PFSK-1 (cell line): ENCODE measurements around the gene SDF2.

Experiments
- POLR2AphosphoS5 ChIP-seq: IDR thresholded peaks from 2 replicates; pipeline ENCODE4 v1.6.1; 2012; ENCODE audit warnings: low read depth, mild to moderate bottlenecking, control low read depth, low read length, moderate library complexity
- SIN3A ChIP-seq: IDR thresholded peaks from 2 replicates; pipeline ENCODE4 v1.6.1; 2012; ENCODE audit warnings: mild to moderate bottlenecking, low read length, moderate library complexity, borderline replicate concordance; ENCODE audit not compliant: insufficient read depth
- TAF1 ChIP-seq: IDR thresholded peaks from 2 replicates; pipeline ENCODE4 v1.6.1; 2012; ENCODE audit warnings: low read length, control low read depth, borderline replicate concordance; ENCODE audit not compliant: insufficient read depth
- TF ChIP-seq, protein P1 (sequence below), 2 experiments: IDR thresholded peaks; 2 replicates each; pipeline versions ENCODE4 v1.6.1 to v1.8.0; 2011 to 2012; ENCODE audit warnings: low read depth in 2 of 2, low read length in 2 of 2, control low read depth in 1 of 2, inconsistent platforms in 1 of 2, mild to moderate bottlenecking in 1 of 2, moderate library complexity in 1 of 2; ENCODE audit not compliant: insufficient read depth in 1 of 2

DNA sequence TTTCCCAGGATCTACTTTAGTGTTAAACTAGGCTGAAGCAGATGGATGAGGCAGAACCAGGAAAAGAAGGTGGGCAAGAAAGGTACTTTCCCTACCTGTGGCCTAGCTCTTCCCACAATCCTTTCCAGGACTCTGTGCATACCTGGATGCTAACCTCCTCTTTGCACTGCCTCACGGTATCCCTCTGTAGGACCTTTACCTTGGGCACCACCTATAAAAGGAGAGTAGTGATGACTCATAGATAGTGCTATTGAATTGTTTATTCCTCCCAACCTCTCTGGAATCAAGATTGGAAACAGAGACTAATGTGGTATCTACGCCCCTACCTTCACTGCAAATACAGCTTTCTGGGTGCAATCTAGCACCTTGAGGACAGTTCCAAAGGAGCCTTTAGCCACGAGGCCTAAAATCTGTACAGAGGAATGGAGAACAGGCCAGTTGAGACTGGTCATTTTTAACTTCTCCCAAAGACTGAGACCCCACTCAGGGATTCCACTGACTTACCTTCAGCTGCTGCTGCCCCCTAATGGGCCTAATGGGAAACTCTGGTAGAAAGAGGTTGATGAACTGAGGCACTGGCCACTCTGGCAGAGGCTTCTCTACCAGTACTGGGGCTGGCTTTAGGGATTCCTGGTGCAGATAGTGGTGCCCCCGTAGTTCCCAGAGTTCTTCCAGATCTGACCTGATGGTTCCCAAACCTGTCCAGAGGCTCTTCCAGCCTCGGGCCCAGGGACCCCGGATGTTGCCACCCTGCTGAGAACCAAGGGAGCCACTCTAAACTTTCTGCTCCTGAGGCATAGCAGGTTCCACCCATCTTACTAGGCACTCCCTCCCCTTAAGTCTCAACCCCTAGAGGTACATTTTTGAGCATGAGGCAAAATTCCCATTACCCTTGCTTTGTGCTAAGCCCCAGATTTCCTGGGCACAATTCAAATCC, 48.5 kb downstream of the SDF2 start:
- no peak for TF ChIP-seq TAF1
- no peak for TF ChIP-seq POLR2AphosphoS5
- no peak for TF ChIP-seq SIN3A
- TF ChIP-seq, protein P1, sequence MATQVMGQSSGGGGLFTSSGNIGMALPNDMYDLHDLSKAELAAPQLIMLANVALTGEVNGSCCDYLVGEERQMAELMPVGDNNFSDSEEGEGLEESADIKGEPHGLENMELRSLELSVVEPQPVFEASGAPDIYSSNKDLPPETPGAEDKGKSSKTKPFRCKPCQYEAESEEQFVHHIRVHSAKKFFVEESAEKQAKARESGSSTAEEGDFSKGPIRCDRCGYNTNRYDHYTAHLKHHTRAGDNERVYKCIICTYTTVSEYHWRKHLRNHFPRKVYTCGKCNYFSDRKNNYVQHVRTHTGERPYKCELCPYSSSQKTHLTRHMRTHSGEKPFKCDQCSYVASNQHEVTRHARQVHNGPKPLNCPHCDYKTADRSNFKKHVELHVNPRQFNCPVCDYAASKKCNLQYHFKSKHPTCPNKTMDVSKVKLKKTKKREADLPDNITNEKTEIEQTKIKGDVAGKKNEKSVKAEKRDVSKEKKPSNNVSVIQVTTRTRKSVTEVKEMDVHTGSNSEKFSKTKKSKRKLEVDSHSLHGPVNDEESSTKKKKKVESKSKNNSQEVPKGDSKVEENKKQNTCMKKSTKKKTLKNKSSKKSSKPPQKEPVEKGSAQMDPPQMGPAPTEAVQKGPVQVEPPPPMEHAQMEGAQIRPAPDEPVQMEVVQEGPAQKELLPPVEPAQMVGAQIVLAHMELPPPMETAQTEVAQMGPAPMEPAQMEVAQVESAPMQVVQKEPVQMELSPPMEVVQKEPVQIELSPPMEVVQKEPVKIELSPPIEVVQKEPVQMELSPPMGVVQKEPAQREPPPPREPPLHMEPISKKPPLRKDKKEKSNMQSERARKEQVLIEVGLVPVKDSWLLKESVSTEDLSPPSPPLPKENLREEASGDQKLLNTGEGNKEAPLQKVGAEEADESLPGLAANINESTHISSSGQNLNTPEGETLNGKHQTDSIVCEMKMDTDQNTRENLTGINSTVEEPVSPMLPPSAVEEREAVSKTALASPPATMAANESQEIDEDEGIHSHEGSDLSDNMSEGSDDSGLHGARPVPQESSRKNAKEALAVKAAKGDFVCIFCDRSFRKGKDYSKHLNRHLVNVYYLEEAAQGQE (IDR thresholded peaks at IDR 0.05; ENCODE audit: insufficient read depth in 1 of 2, low read depth in 2 of 2, low read length in 2 of 2), result no peak
